ENCODE results near the gene DIS3L2. TPM values are rescaled to one million over a fixed set of nuclear protein-coding genes. Genes with fewer than 3 reads are reported as not detected.

Gene DIS3L2
- total and polyA plus RNA-seq, 2 donors = 16.3 to 21.6 TPM

GRCh38 chr2:232345251-232345650 lies 383.7 kb downstream of the DIS3L2 start:
- no peak for DNase-seq (ENCODE audit: low read depth in 6 of 9, low spot score in 9 of 9)
- H3K27ac ChIP-seq (ENCODE audit: low read depth in 1 of 2, low read length in 1 of 2) = no peak overlapping the region
- H3K27me3 ChIP-seq (ENCODE audit: control insufficient read depth in 2 of 2, insufficient read depth in 1 of 2, low read length in 1 of 2) = peaks cover 11 to 40% of the 10 kb centered on the region in 2 donors
- H3K4me3 ChIP-seq (ENCODE audit: low read length in 2 of 2) = no peak overlapping the region
- H3K36me3 ChIP-seq (ENCODE audit: control insufficient read depth in 2 of 2, insufficient read depth in 2 of 2, low read length in 1 of 2) = peaks cover 0 to 4% of the 10 kb centered on the region in 2 donors
- no peaks in the 10 kb centered on the region for H3K9me3 ChIP-seq (ENCODE audit: control insufficient read depth in 2 of 2, insufficient read depth in 1 of 2, low read length in 1 of 2)
- 97% methylated on average over 8 of the region's 8 CpGs for WGBS
- H3K4me1 ChIP-seq (ENCODE audit: control insufficient read depth in 2 of 2, insufficient read depth in 2 of 2, low read length in 2 of 2) = peaks cover 0 to 4% of the 10 kb centered on the region in 2 donors

- WGBS = 92% methylated on average over 6 of the region's 6 CpGs
- DNase-seq (ENCODE audit: low read depth in 6 of 9, low spot score in 9 of 9) = no peak
- H3K27ac ChIP-seq (ENCODE audit: low read depth in 1 of 2, low read length in 1 of 2) = no peak overlapping the region
- H3K27me3 ChIP-seq (ENCODE audit: control insufficient read depth in 2 of 2, insufficient read depth in 1 of 2, low read length in 1 of 2) = peaks cover 32 to 61% of the 10 kb centered on the region in 2 donors
- no peaks in the 10 kb centered on the region for H3K36me3 ChIP-seq (ENCODE audit: control insufficient read depth in 2 of 2, insufficient read depth in 2 of 2, low read length in 1 of 2)
- H3K4me1 ChIP-seq (ENCODE audit: control insufficient read depth in 2 of 2, insufficient read depth in 2 of 2, low read length in 2 of 2) = peaks cover 0 to 7% of the 10 kb centered on the region in 2 donors
- peaks cover 0 to 4% of the 10 kb centered on the region in 2 donors for H3K9me3 ChIP-seq (ENCODE audit: control insufficient read depth in 2 of 2, insufficient read depth in 1 of 2, low read length in 1 of 2)
- no peak overlapping the region for H3K4me3 ChIP-seq (ENCODE audit: low read length in 2 of 2)
Measured at GRCh38 chr2:232347369-232347768, 385.9 kb downstream of the DIS3L2 start.

GRCh38 chr2:232348936-232349335 lies 387.4 kb downstream of the DIS3L2 start:
- WGBS = 33% methylated on average over 6 of the region's 6 CpGs
- Histone ChIP-seq H3K4me1 (ENCODE audit: control insufficient read depth in 2 of 2, insufficient read depth in 2 of 2, low read length in 2 of 2) (peaks cover 0 to 3% of the 10 kb centered on the region in 2 donors), H3K36me3 (ENCODE audit: control insufficient read depth in 2 of 2, insufficient read depth in 2 of 2, low read length in 1 of 2) (no peaks in the 10 kb centered on the region), H3K27ac (ENCODE audit: low read depth in 1 of 2, low read length in 1 of 2) (no peak overlapping the region), H3K9me3 (ENCODE audit: control insufficient read depth in 2 of 2, insufficient read depth in 1 of 2, low read length in 1 of 2) (peaks cover 0 to 4% of the 10 kb centered on the region in 2 donors), H3K4me3 (ENCODE audit: low read length in 2 of 2) (no peak overlapping the region), H3K27me3 (ENCODE audit: control insufficient read depth in 2 of 2, insufficient read depth in 1 of 2, low read length in 1 of 2) (peaks cover 45 to 73% of the 10 kb centered on the region in 2 donors)
- no peak for DNase-seq (ENCODE audit: low read depth in 6 of 9, low spot score in 9 of 9)

GRCh38 chr2:232349546-232349945 lies 388.0 kb downstream of the DIS3L2 start:
- no peaks in the 10 kb centered on the region for H3K36me3 ChIP-seq (ENCODE audit: control insufficient read depth in 2 of 2, insufficient read depth in 2 of 2, low read length in 1 of 2)
- H3K27ac ChIP-seq (ENCODE audit: low read depth in 1 of 2, low read length in 1 of 2) = no peak overlapping the region
- WGBS = 93% methylated on average over 7 of the region's 7 CpGs
- no peak for DNase-seq (ENCODE audit: low read depth in 6 of 9, low spot score in 9 of 9)
- H3K4me3 ChIP-seq (ENCODE audit: low read length in 2 of 2) = no peak overlapping the region
- H3K9me3 ChIP-seq (ENCODE audit: control insufficient read depth in 2 of 2, insufficient read depth in 1 of 2, low read length in 1 of 2) = peaks cover 0 to 4% of the 10 kb centered on the region in 2 donors
- peaks cover 0 to 3% of the 10 kb centered on the region in 2 donors for H3K4me1 ChIP-seq (ENCODE audit: control insufficient read depth in 2 of 2, insufficient read depth in 2 of 2, low read length in 2 of 2)
- H3K27me3 ChIP-seq (ENCODE audit: control insufficient read depth in 2 of 2, insufficient read depth in 1 of 2, low read length in 1 of 2) = peaks cover 45 to 76% of the 10 kb centered on the region in 2 donors

DNA sequence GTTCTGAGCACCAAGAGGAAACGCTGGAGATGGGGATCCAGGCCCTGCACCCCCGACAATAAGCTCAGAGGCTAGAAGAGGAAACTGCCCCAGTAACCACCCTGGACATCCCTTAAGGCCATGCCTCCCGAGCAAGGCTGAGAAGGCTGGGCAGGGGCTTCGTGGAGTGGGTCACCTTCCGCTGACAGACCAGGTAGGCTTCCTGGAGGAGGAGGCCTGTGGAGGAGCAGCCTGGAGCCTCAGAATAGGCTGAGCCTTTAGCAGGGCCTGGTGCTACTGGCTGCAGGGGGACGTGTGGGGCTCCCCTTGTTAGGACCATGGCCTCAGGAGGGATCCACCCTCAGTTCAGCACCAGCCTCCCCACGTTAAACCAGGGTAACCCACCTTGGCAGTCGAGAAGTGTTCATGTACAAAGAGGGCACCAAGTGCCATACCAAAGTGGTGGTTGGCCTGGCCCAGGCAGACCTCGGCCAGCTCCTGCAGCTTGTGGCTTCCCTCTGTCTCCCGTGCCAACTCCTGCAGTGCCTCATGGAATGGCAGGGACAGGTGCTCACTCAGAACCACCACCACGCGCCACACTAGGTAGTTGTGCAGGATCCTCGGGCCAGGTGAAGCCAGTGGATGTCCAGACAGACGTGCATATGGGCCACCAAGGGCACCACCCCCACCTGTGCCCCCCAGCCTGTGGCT lies 388.6 kb downstream of the DIS3L2 start:
- 84% methylated on average over 14 of the region's 14 CpGs for WGBS
- Histone ChIP-seq H3K36me3 (ENCODE audit: control insufficient read depth in 2 of 2, insufficient read depth in 2 of 2, low read length in 1 of 2) (no peaks in the 10 kb centered on the region), H3K27me3 (ENCODE audit: control insufficient read depth in 2 of 2, insufficient read depth in 1 of 2, low read length in 1 of 2) (peaks cover 45 to 75% of the 10 kb centered on the region in 2 donors), H3K9me3 (ENCODE audit: control insufficient read depth in 2 of 2, insufficient read depth in 1 of 2, low read length in 1 of 2) (peaks cover 0 to 4% of the 10 kb centered on the region in 2 donors), H3K27ac (ENCODE audit: low read depth in 1 of 2, low read length in 1 of 2) (no peak overlapping the region), H3K4me3 (ENCODE audit: low read length in 2 of 2) (no peak overlapping the region), H3K4me1 (ENCODE audit: control insufficient read depth in 2 of 2, insufficient read depth in 2 of 2, low read length in 2 of 2) (peaks cover 0 to 3% of the 10 kb centered on the region in 2 donors)
- DNase-seq (ENCODE audit: low read depth in 6 of 9, low spot score in 9 of 9) = no peak

DNA sequence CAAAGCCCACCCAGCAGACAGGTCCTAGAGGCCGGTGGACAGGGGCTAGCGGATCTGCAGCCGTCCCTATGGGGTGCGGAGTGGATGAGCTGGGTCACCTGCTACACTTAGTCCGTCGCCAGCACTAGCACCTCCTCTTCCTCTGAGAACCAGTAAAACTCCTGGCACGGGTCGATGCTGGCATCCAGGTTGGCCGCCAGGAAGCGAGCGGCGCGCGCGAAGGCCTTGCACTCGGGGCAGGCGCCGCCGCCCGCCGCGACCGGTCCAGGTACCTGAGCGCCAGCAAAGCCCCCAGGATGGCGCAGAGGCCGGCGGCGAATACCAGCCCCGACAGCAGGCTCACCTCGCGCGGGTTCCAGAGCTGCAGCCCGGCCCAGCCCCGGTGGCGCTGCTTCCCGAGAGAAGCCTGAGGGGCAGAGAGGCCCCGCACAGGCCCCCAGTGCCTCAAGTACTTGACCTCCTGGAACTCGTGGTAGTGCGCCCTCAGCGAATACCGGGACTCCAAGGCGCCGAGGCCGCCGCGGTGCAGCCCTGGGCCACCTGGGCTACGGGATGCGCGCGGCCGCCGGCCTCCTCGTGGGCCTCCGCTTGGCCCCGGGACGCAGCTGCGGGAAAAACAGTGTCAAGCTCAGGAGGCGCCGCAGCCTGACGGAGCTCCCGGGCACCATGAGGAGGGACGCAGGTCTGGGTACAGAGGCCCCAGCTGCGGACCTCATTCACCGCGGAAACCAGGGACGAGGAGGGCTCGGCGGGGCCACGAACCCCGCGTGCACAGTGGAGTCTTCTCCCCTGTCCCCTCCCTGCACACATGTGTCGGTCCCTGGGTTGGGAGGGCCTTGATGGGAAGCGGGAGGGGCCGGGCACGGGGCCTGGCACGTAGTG lies 389.5 kb downstream of the DIS3L2 start:
- no peak for DNase-seq (ENCODE audit: low read depth in 6 of 9, low spot score in 9 of 9)
- no peak overlapping the region for H3K27ac ChIP-seq (ENCODE audit: low read depth in 1 of 2, low read length in 1 of 2)
- no peaks in the 10 kb centered on the region for H3K36me3 ChIP-seq (ENCODE audit: control insufficient read depth in 2 of 2, insufficient read depth in 2 of 2, low read length in 1 of 2)
- WGBS = 10% methylated on average over 76 of the region's 76 CpGs
- peaks cover 45 to 72% of the 10 kb centered on the region in 2 donors for H3K27me3 ChIP-seq (ENCODE audit: control insufficient read depth in 2 of 2, insufficient read depth in 1 of 2, low read length in 1 of 2)
- H3K4me1 ChIP-seq (ENCODE audit: control insufficient read depth in 2 of 2, insufficient read depth in 2 of 2, low read length in 2 of 2) = peaks cover 0 to 3% of the 10 kb centered on the region in 2 donors
- peaks cover 0 to 4% of the 10 kb centered on the region in 2 donors for H3K9me3 ChIP-seq (ENCODE audit: control insufficient read depth in 2 of 2, insufficient read depth in 1 of 2, low read length in 1 of 2)
- H3K4me3 ChIP-seq (ENCODE audit: low read length in 2 of 2) = no peak overlapping the region

- peaks cover 0 to 3% of the 10 kb centered on the region in 2 donors for H3K4me1 ChIP-seq (ENCODE audit: control insufficient read depth in 2 of 2, insufficient read depth in 2 of 2, low read length in 2 of 2)
- DNase-seq (ENCODE audit: low read depth in 6 of 9, low spot score in 9 of 9) = no peak
- no peaks in the 10 kb centered on the region for H3K36me3 ChIP-seq (ENCODE audit: control insufficient read depth in 2 of 2, insufficient read depth in 2 of 2, low read length in 1 of 2)
- 24% methylated on average over 73 of the region's 73 CpGs for WGBS
- H3K9me3 ChIP-seq (ENCODE audit: control insufficient read depth in 2 of 2, insufficient read depth in 1 of 2, low read length in 1 of 2) = peaks cover 0 to 4% of the 10 kb centered on the region in 2 donors
- peaks cover 45 to 68% of the 10 kb centered on the region in 2 donors for H3K27me3 ChIP-seq (ENCODE audit: control insufficient read depth in 2 of 2, insufficient read depth in 1 of 2, low read length in 1 of 2)
- H3K4me3 ChIP-seq (ENCODE audit: low read length in 2 of 2) = no peak overlapping the region
- H3K27ac ChIP-seq (ENCODE audit: low read depth in 1 of 2, low read length in 1 of 2) = no peak overlapping the region
Measured at GRCh38 chr2:232351686-232352510, 390.4 kb downstream of the DIS3L2 start.

DNA sequence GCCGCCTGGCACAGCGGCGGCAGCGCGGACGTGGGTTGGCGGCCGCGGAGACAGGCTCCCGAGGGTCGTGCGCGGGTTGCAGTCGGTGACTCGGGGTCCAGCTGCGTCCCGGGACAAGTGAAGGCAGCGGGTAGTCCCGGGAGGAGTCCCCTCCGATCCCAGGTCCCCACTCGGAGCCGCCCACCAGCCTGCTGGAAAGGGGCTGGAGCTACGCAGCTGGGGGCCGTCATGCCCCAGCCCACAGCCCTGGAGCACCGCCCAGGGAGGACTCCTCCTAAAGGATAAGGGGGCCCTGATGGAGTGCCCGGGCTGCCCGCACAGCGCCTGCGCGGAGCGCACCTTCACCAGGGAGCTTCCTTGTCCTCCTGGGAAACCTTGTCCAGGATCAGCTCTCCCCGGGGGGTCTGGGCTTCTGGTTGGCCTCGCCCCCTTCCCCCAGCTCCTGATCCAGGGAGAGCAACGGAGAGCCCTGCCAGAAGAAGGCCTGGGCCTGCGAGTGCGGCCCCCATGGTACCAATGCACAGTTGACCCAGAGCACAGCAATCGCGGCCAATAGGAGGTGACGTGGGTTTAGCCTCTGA lies 391.1 kb downstream of the DIS3L2 start:
- H3K27ac ChIP-seq (ENCODE audit: low read depth in 1 of 2, low read length in 1 of 2) = no peak overlapping the region
- peaks cover 0 to 3% of the 10 kb centered on the region in 2 donors for H3K4me1 ChIP-seq (ENCODE audit: control insufficient read depth in 2 of 2, insufficient read depth in 2 of 2, low read length in 2 of 2)
- no peaks in the 10 kb centered on the region for H3K36me3 ChIP-seq (ENCODE audit: control insufficient read depth in 2 of 2, insufficient read depth in 2 of 2, low read length in 1 of 2)
- peaks cover 43 to 63% of the 10 kb centered on the region in 2 donors for H3K27me3 ChIP-seq (ENCODE audit: control insufficient read depth in 2 of 2, insufficient read depth in 1 of 2, low read length in 1 of 2)
- H3K9me3 ChIP-seq (ENCODE audit: control insufficient read depth in 2 of 2, insufficient read depth in 1 of 2, low read length in 1 of 2) = peaks cover 0 to 4% of the 10 kb centered on the region in 2 donors
- WGBS = 63% methylated on average over 39 of the region's 39 CpGs
- DNase-seq (ENCODE audit: low read depth in 6 of 9, low spot score in 9 of 9) = no peak
- H3K4me3 ChIP-seq (ENCODE audit: low read length in 2 of 2) = no peak overlapping the region
